HepG2 (cell line): ENCODE data around the gene CAB39. TPM values are rescaled to one million over a fixed set of nuclear protein-coding genes. Genes with fewer than 3 reads are reported as not detected.
A peak's percentile ranks its signal among the peaks of the same experiment; 100 is the strongest.

Experiments
- ATAC-seq: fragments of 200-7000 bp; cut with Tn5 transposase; 3 replicates; pipeline ENCODE4 v1.9.1; 2020; ENCODE audit warnings: mild to moderate bottlenecking, moderate library complexity
- BruUV-seq: library from RNA; stranded (reverse); fragments of 400-500 nt; replicated peaks from 2 replicates; lab custom pipeline; 2021; lab: Mats Ljungman, UMichigan
- CTCF ChIA-PET: fragments of 300-600 bp; formaldehyde crosslinking; extraction: SDS; loops from one replicate; lab custom pipeline; 2021; ENCODE audit warnings: low total read pairs, inconsistent platforms, low intra/inter-chr PET ratio; lab: Yijun Ruan, JAX
- POLR2A ChIA-PET: fragments of 350-600 bp; sonication (Branson Sonifier 250); formaldehyde crosslinking; loops from one replicate; lab custom pipeline; 2020; ENCODE audit warnings: antibody characterized with exemption, inconsistent platforms; lab: Yijun Ruan, JAX
- DNase-seq: peaks from one replicate; pipeline ENCODE4 v3.0.0-alpha.2; 2015; ENCODE audit warnings: low spot score
- FAIRE-seq: peaks from 3 replicates; lab custom pipeline; 2011; peaks lifted over from hg19 to GRCh38; lab: Jason Lieb, UNC
- H2AFZ ChIP-seq: one replicate; pipeline ENCODE4 v1.6.1; 2011; ENCODE audit warnings: low read length, inconsistent platforms
- H3K27ac ChIP-seq: fragments of 300-600 bp; 3 replicates; pipeline ENCODE4 v1.8.0; 2011; ENCODE audit warnings: mixed run types, mild to moderate bottlenecking, mixed read lengths, low read length, inconsistent platforms; ENCODE audit not compliant: insufficient read depth; ENCODE audit errors: extremely low read length
- H3K27me3 ChIP-seq, 2 experiments: fragments of 200-600 bp in 1 of 2; 2 replicates in 1 of 2; 3 replicates in 1 of 2; pipeline versions ENCODE4 v1.6.0 to v1.8.0; 2011; ENCODE audit warnings: low read length in 2 of 2, mild to moderate bottlenecking in 2 of 2, moderate library complexity in 2 of 2, inconsistent platforms in 1 of 2; ENCODE audit not compliant: insufficient read depth in 2 of 2, control insufficient read depth in 1 of 2
- H3K36me3 ChIP-seq, 2 experiments: fragments of 200-600 bp in 1 of 2; replicated peaks in 1 of 2; 2 replicates in 1 of 2; 3 replicates in 1 of 2; pipeline versions ENCODE4 v1.5.1 to v1.8.0; 2011; ENCODE audit warnings: low read length in 2 of 2, inconsistent platforms in 1 of 2; ENCODE audit not compliant: insufficient read depth in 2 of 2, control insufficient read depth in 1 of 2
- H3K4me1 ChIP-seq: 2 replicates; pipeline ENCODE4 v1.5.1; 2012; ENCODE audit warnings: low read length, inconsistent platforms; ENCODE audit not compliant: insufficient read depth
- H3K4me2 ChIP-seq: 2 replicates; pipeline ENCODE4 v1.6.0; 2011; ENCODE audit warnings: low read depth, low read length, inconsistent platforms
- H3K4me3 ChIP-seq, 3 experiments: fragments of 200-600 bp in 1 of 3; sonication (generic), shearing (Covaris generic) in 1 of 3; replicated peaks in 1 of 3; 2 replicates each; pipeline ENCODE4 v1.5.1; 2011 to 2016; ENCODE audit warnings: low read length in 3 of 3, inconsistent platforms in 2 of 3, low read depth in 2 of 3, mild to moderate bottlenecking in 2 of 3, control low read depth in 1 of 3, mixed read lengths in 1 of 3; ENCODE audit not compliant: insufficient read depth in 1 of 3
- H3K79me2 ChIP-seq: one replicate; pipeline ENCODE4 v1.6.1; 2011; ENCODE audit warnings: low read length, inconsistent platforms; ENCODE audit not compliant: insufficient read depth
- H3K9ac ChIP-seq: 2 replicates; pipeline ENCODE4 v1.6.0; 2011; ENCODE audit warnings: mild to moderate bottlenecking, low read depth, low read length, inconsistent platforms; ENCODE audit not compliant: insufficient read depth
- H3K9me3 ChIP-seq: 2 replicates; pipeline ENCODE4 v1.5.1; 2012; ENCODE audit warnings: mild to moderate bottlenecking, low read length
- H4K20me1 ChIP-seq: 2 replicates; pipeline ENCODE4 v1.6.0; 2011; ENCODE audit warnings: inconsistent platforms, mild to moderate bottlenecking, low read length, moderate library complexity; ENCODE audit not compliant: insufficient read depth
- ATAD3A ChIP-seq: sonication (generic); formaldehyde crosslinking; IDR thresholded peaks from 2 replicates; pipeline ENCODE4 v1.4.0; 2020; ENCODE audit warnings: missing genetic modification reagents
- HNF4G ChIP-seq, 2 experiments: sonication (generic) in 1 of 2; formaldehyde crosslinking in 1 of 2; IDR thresholded peaks; 2 replicates each; pipeline versions ENCODE4 v1.4.0 to v1.6.1; 2011 to 2020; ENCODE audit warnings: borderline replicate concordance in 2 of 2, low read depth in 2 of 2, mild to moderate bottlenecking in 2 of 2, low read length in 1 of 2, missing genetic modification reagents in 1 of 2, moderate library complexity in 1 of 2
- IKZF1 ChIP-seq: fragments of 450-650 bp; IDR thresholded peaks from 2 replicates; pipeline ENCODE4 v1.7.1; 2016
- MIER2 ChIP-seq: IDR thresholded peaks from 2 replicates; pipeline ENCODE4 v1.6.1; 2016; ENCODE audit warnings: missing biosample characterization, missing genetic modification reagents
- NFKB2 ChIP-seq: sonication (generic); formaldehyde crosslinking; IDR thresholded peaks from 2 replicates; pipeline ENCODE4 v1.4.0; 2020; ENCODE audit warnings: missing genetic modification reagents, borderline replicate concordance
- SALL1 ChIP-seq: sonication (generic); formaldehyde crosslinking; IDR thresholded peaks from 2 replicates; pipeline ENCODE4 v1.8.0; 2022; ENCODE audit warnings: mild to moderate bottlenecking, missing genetic modification reagents
- ZNF20 ChIP-seq: sonication (generic); formaldehyde crosslinking; IDR thresholded peaks from 2 replicates; pipeline ENCODE4 v1.4.0; 2020; ENCODE audit warnings: mild to moderate bottlenecking, moderate library complexity, missing genetic modification reagents
- ZNF224 ChIP-seq: sonication (generic); formaldehyde crosslinking; IDR thresholded peaks from 2 replicates; pipeline ENCODE4 v1.5.0; 2020; ENCODE audit warnings: mild to moderate bottlenecking, missing genetic modification reagents
- ZNF850 ChIP-seq: sonication (generic); formaldehyde crosslinking; conservative IDR thresholded peaks from 2 replicates; pipeline ENCODE4 v1.9.0; 2021; ENCODE audit warnings: mild to moderate bottlenecking, missing genetic modification reagents
- WGBS: methylation state at CpG from one replicate; pipeline ENCODE4 v1.1.6; 2017; ENCODE audit warnings: low lambda C conversion rate; 5-methylcytosine and 5-hydroxymethylcytosine counted together
- in situ Hi-C: cut with HindIII; loops from 2 replicates; pipeline ENCODE4 v1.10.0; 2017; ENCODE audit warnings: low pct_unique_long_range_greater_than_20kb; ENCODE audit not compliant: extremely low pct_ligation_motif_present
- intact Hi-C: fragments of 100-400 bp; cut with micrococcal nuclease; formaldehyde crosslinking; loops from one replicate; pipeline ENCODE4 v1.10.0; 2022; ENCODE audit not compliant: unreplicated experiment
- polyA plus RNA-seq, 8 experiments: library from polyadenylated mRNA; depleted of rRNA in 3 of 8; stranded (reverse) in 7 of 8; unstranded in 1 of 8; fragments of >200 nt; fragmentation: Illumina TruSeq in 4 of 8; extraction: Trizol in 4 of 8; gene quantifications; 2 replicates each; pipeline versions ENCODE4 v1.2.1 to v1.2.3, GENCODE V29; 2011 to 2016; ENCODE audit warnings: low read depth in 4 of 8, missing spikeins in 1 of 8, mixed read lengths in 1 of 8; ENCODE audit not compliant: insufficient read depth in 1 of 8
- total RNA-seq, 5 experiments: library from RNA; depleted of rRNA; stranded (reverse); fragments of >200 nt; fragmentation: Illumina TruSeq; extraction: Trizol; gene quantifications; 2 replicates each; pipeline ENCODE4 v1.2.3, GENCODE V29; 2016; ENCODE audit warnings: low read depth in 1 of 5
- TF ChIP-seq, protein P1 (sequence below): sonication (generic); formaldehyde crosslinking; IDR thresholded peaks from 2 replicates; pipeline ENCODE4 v1.5.0; 2020; ENCODE audit warnings: mild to moderate bottlenecking, missing genetic modification reagents
- TF ChIP-seq, protein P2 (sequence below): sonication (generic); formaldehyde crosslinking; IDR thresholded peaks from 2 replicates; pipeline ENCODE4 v1.5.0; 2020; ENCODE audit warnings: missing genetic modification reagents
- TF ChIP-seq, protein P3 (sequence below): sonication (generic); formaldehyde crosslinking; IDR thresholded peaks from 2 replicates; pipeline ENCODE4 v1.4.0; 2020; ENCODE audit warnings: mild to moderate bottlenecking, missing genetic modification reagents
- TF ChIP-seq, protein P4 (sequence below): conservative IDR thresholded peaks from 2 replicates; pipeline ENCODE4 v1.6.1; 2018; ENCODE audit warnings: missing genetic modification reagents

The CAB39 gene
- total and polyA plus RNA-seq, 2 of the 13 experiments (the other 11 are each of a cell fraction or from before 2014, with no cell fraction given), result 19.3 to 45.3 TPM

DNA sequence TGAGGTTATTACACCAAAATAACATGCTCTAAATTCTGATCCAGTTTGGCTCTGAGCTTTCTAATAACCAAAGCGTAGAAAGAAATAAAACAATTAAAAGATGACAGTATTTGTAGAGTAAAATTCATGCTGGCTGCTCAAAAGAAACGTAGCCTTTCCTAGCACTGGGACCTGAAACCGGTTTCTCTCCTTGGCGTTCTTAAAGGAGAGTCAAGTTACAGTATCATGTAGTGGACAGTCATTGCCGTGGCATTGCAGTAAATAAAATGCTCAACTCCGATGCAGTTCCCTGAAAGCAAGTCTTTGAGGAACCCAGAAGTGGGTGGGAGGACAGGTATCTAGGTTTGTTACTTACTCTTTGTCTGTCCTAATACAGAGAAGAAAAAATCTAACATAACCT is 99.4 kb downstream of the CAB39 start (continued):
- TF ChIP-seq ZNF850 (CRISPR knock-in tag), result no peak
- no peak for TF ChIP-seq ZNF224
- TF ChIP-seq SALL1 (CRISPR knock-in tag), result no peak
- no peak for TF ChIP-seq IKZF1
- TF ChIP-seq ZNF20, result no peak
- TF ChIP-seq, protein P1, sequence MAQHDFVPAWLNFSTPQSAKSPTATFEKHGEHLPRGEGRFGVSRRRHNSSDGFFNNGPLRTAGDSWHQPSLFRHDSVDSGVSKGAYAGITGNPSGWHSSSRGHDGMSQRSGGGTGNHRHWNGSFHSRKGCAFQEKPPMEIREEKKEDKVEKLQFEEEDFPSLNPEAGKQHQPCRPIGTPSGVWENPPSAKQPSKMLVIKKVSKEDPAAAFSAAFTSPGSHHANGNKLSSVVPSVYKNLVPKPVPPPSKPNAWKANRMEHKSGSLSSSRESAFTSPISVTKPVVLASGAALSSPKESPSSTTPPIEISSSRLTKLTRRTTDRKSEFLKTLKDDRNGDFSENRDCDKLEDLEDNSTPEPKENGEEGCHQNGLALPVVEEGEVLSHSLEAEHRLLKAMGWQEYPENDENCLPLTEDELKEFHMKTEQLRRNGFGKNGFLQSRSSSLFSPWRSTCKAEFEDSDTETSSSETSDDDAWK (CRISPR knock-in tag), result no peak
- no peak for TF ChIP-seq NFKB2 (CRISPR knock-in tag)
- TF ChIP-seq HNF4G (IDR thresholded peaks at IDR 0.05; ENCODE audit: borderline replicate concordance, low read depth, low read length), result no peak
- no peak for TF ChIP-seq HNF4G (CRISPR knock-in tag; IDR thresholded peaks at IDR 0.05; ENCODE audit: borderline replicate concordance, low read depth)

DNA sequence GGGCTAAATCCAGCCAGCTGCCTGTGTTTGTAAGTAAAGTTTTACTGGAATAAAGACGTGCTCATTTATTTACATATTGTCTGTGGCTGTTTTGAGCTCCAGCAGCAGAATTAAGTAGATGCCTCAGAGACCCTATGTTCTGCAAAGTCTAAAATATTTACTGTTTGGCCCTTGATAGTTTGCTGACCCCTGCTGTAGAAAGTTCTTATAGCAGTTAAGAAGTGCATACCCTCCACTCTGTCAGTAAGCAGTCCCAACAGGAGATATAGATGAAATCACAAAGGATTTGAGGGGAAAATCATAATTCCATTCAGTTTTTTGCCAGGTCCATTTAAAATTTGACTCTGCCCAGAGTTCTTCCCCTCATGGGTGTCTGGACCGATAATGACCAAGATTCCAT is 102.0 kb downstream of the CAB39 start:
- intact Hi-C loops (no loop called here), in situ Hi-C loops (loop anchor here (25.0 kb wide), 1 partner anchor 802 kb away; no protein-coding TSS in a partner anchor)
- ChIA-PET CTCF (no interaction called here), POLR2A (no interaction called here)
- FAIRE-seq, result peak; percentile 39
- DNase-seq, result peak; percentile 25
- H3K27me3 ChIP-seq, result no peaks in the 10 kb centered on the region
- H3K4me2 ChIP-seq, result no peak overlapping the region
- no peak overlapping the region for H3K4me3 ChIP-seq
- H3K9me3 ChIP-seq, result no peaks in the 10 kb centered on the region
- peak; percentile 89 for ATAC-seq
- H3K9ac ChIP-seq, result no peak overlapping the region
- H4K20me1 ChIP-seq, result no peaks in the 10 kb centered on the region
- no peaks in the 10 kb centered on the region for H3K4me1 ChIP-seq
- no peak overlapping the region for H3K27ac ChIP-seq
- BruUV-seq, result no TSS peak
- H3K79me2 ChIP-seq, result no peaks in the 10 kb centered on the region
- H2AFZ ChIP-seq, result no peak overlapping the region
- WGBS, result 93% methylated on average over 2 of the region's 2 CpGs
- peaks cover 20 to 71% of the 10 kb centered on the region in 2 experiments for H3K36me3 ChIP-seq
- TF ChIP-seq, protein P2, sequence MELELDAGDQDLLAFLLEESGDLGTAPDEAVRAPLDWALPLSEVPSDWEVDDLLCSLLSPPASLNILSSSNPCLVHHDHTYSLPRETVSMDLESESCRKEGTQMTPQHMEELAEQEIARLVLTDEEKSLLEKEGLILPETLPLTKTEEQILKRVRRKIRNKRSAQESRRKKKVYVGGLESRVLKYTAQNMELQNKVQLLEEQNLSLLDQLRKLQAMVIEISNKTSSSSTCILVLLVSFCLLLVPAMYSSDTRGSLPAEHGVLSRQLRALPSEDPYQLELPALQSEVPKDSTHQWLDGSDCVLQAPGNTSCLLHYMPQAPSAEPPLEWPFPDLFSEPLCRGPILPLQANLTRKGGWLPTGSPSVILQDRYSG, result no peak
- TF ChIP-seq, protein P3, sequence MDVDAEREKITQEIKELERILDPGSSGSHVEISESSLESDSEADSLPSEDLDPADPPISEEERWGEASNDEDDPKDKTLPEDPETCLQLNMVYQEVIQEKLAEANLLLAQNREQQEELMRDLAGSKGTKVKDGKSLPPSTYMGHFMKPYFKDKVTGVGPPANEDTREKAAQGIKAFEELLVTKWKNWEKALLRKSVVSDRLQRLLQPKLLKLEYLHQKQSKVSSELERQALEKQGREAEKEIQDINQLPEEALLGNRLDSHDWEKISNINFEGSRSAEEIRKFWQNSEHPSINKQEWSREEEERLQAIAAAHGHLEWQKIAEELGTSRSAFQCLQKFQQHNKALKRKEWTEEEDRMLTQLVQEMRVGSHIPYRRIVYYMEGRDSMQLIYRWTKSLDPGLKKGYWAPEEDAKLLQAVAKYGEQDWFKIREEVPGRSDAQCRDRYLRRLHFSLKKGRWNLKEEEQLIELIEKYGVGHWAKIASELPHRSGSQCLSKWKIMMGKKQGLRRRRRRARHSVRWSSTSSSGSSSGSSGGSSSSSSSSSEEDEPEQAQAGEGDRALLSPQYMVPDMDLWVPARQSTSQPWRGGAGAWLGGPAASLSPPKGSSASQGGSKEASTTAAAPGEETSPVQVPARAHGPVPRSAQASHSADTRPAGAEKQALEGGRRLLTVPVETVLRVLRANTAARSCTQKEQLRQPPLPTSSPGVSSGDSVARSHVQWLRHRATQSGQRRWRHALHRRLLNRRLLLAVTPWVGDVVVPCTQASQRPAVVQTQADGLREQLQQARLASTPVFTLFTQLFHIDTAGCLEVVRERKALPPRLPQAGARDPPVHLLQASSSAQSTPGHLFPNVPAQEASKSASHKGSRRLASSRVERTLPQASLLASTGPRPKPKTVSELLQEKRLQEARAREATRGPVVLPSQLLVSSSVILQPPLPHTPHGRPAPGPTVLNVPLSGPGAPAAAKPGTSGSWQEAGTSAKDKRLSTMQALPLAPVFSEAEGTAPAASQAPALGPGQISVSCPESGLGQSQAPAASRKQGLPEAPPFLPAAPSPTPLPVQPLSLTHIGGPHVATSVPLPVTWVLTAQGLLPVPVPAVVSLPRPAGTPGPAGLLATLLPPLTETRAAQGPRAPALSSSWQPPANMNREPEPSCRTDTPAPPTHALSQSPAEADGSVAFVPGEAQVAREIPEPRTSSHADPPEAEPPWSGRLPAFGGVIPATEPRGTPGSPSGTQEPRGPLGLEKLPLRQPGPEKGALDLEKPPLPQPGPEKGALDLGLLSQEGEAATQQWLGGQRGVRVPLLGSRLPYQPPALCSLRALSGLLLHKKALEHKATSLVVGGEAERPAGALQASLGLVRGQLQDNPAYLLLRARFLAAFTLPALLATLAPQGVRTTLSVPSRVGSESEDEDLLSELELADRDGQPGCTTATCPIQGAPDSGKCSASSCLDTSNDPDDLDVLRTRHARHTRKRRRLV, result no peak
- TF ChIP-seq, protein P4, sequence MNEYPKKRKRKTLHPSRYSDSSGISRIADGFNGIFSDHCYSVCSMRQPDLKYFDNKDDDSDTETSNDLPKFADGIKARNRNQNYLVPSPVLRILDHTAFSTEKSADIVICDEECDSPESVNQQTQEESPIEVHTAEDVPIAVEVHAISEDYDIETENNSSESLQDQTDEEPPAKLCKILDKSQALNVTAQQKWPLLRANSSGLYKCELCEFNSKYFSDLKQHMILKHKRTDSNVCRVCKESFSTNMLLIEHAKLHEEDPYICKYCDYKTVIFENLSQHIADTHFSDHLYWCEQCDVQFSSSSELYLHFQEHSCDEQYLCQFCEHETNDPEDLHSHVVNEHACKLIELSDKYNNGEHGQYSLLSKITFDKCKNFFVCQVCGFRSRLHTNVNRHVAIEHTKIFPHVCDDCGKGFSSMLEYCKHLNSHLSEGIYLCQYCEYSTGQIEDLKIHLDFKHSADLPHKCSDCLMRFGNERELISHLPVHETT, result no peak
- TF ChIP-seq ATAD3A (CRISPR knock-in tag), result no peak
- TF ChIP-seq MIER2 (CRISPR knock-in tag), result no peak
